ENCODE measurements around the gene LBH. TPM values are rescaled to one million over a fixed set of nuclear protein-coding genes. Genes with fewer than 3 reads are reported as not detected.
"Not testable (repeated sequence)": the region's sequence is repeated elsewhere in the genome, so short reads cannot be mapped to it uniquely, and the experiment has no call there.

Gene LBH
- total RNA-seq, 1 experiment from 2014 or later, result 0.10 TPM

DNA sequence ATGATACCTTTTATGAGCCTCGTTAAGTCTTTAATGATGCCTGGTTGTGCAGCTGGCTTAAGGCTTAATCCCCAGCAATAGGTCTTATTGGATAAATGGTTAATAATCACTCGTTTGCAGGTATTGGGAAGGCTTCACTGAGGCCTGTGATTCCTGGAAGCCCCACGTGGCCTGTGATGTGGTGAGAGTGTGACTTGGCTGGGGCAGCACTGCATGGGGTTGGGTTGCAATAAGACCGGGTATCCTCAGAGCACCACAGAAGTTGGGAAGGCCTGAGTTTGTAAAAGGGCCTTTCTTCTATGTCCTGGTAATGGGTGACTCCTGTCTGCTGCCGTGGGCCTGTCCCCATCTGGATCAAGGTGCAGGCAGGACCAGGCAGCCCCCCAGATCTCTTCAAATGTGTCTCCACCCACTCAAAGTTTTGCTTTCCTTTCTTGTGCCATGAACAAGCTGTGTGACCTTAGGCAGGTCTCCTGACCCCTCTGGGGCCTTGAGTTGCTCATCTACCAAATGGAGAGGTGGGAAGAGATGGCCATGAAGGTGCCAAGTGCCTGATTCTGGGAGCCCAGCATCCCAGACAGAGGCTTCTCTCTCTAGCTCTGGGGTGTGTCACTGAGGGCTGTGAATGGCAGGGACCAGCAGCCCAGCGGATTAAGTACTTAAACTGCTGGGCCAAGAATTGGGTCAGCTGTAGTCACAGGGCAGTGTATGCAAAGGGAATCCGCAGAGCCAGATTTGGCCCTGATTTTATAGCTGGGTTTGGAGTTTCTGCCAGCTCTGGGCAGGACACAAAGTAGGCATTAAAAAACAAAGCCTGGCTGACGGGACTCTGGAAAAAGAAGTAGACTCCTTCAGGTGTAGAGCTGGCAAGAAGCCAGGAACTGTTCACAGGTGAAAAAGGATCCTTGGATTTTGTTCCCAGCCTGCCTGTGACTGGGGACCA is 24.4 kb downstream of the LBH start:
- DNase-seq (ENCODE audit: low spot score), result peak; percentile 17

DNA sequence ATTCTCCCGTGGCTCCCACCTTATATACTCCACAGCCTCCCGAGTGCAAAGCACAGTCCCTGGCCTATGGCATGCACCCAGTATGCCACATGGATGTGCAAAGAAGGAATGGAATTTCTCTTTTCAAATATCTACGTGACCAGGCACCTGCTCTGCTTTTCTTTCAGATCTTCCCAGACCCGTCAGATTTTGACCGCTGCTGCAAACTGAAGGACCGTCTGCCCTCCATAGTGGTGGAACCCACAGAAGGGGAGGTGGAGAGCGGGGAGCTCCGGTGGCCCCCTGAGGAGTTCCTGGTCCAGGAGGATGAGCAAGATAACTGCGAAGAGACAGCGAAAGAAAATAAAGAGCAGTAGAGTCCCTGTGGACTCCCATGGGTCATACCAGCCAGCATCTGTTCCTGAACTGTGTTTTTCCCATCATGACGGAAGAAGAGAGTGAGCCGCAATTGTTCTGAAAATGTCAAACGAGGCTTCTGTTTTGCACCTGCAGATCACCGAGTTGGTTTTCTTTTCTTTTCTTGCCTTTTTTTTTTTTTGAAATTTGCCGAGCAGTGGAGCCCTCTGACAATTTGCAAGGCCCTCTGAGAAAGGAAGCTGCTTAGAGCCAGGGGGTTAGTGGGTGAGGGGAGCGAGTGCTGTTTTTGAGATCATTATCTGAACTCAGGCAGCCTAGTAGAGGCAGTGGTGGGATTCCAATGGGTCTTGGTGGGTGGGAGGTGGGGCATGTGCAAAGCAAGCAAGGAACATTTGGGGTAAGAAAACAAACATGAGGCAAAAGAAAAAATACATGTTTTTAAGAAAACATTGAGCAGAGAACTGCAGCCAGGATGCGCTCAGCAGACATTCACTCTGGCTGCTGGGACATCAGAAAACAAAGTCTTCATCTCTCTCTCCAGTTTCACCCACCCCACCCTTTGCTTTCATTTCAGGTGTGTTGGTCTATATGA is 26.2 kb downstream of the LBH start:
- DNase-seq (ENCODE audit: low spot score), result no peak

DNA sequence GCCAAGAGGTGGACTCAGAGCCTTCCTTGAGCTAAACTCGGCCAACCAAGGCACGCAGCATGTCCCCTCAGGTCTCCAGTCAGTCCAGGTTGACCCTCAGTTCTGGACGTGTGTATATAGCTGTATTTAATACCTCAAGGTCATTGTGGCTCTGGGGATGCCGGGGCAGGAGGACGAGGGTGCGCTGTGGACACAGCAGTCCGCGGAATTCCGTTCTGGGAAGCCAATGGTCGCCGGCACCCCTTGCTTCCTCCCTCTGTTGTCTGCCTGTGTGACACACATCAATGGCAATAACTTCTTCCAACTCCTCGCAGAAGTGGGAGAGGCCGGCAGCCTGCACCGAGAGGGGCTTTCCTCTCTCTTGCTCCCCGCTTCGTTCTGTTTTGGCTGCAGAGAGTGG is 27.7 kb downstream of the LBH start:
- DNase-seq (ENCODE audit: low spot score), result no peak

DNA sequence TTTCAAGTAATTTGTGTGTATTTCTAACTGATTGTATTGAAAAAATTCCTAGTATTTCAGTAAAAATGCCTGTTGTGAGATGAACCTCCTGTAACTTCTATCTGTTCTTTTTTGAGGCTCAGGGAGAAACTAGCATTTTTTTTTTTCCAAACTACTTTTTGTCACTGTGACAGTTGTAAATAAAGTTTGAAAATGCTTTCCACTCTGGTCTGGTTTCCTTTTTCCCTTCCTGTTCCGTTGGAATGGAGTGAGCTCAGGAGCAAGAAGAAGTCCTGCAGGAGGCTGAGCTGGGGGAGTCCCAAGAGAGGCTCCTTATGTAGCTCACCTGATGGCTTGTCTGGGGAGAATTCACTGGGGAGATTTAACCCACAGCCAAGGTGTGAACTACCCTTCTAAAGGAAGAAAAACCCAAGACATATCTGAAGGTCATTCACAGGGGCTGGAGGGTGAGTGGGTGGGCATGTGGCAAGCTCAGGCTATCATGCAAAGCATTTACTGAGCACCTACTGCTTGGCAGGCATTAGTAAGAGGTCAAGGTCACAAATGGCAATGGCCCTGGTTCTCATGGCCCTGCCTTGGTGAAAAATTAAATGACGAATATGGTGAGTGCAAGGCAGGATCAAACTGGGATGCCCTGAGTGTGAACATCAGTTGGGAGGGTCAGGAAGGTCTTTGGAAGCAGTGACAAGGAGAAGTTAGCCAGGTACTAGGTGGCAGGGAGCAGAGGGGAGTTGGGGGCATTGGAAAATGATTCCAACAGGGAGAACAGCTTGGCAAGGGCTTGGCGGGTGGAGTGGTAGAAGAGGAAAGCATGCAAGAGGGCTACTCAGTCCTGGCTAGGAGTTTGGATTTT is 28.7 kb downstream of the LBH start:
- no peak for DNase-seq (ENCODE audit: low spot score)

DNA sequence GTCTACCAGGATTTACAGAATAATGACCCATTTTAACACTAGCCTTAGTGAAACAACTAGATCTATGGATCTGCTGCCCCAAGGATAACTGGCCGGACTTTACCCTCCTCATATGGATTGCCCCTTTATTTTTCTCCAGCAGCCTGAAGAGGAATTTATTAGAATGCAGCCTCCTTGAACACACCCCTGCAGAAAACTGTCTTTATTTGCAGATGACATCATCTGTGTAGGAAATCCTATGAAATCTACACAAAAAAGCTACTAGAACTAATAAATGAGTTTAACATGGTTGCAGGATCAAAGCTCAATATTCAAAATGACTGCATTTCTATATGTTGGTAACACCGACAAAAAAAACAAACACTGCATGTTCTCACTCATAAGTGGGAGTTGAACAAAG is 29.6 kb downstream of the LBH start:
- DNase-seq (ENCODE audit: low spot score), result no peak

DNA sequence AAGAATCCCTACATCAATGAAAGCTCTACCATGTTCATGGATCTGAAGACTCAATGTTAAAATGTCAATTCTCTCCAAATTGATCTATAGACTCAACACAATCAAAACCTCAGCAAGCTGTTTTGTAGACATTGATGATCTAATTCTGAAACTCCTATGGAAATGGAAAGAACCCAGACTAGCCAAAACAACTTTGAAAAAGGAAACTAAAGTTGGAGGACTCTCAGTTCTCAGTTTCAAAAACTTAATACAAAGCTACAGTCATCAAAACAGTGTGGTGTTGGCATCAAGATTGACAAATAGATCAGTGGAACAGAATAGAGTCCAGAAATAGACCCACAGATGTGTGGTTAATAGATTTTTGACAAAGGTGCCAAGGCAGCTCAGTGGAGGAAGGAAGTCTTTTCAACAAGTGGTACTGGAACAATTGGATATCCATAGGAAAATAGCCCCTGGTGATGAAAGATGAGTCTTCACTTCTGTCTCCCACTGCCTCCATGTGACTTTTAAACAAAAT is 30.4 kb downstream of the LBH start:
- DNase-seq (ENCODE audit: low spot score), result no peak

DNA sequence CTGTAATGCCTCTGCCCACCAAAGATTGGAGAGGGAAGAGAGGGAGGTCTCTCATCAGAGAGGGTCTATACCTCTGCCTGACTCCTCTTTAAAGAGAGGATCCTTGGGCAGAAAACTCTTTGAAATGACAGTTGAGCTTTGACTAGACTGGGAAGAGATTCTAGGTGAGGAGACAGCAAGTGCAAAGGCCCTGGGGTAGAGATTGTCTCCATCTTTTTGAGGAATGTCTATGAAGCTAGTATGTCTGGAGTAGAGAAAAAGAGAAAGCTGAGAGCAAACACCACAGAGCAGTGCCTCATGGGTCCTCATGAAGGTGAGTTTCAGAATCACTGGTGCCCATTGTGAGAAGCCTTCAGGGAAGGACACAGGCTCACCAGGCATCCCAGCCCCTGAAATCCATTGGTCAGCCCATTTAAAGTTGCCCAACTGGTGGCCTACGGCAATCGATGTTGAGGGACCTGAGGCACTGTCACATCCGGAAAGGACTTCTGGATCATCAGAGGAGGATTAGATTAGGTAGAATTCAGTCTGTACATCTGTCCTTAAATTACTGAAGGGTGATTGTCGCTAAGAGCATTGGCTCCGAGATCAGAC is 31.5 kb downstream of the LBH start:
- DNase-seq (ENCODE audit: low spot score), result no peak

DNA sequence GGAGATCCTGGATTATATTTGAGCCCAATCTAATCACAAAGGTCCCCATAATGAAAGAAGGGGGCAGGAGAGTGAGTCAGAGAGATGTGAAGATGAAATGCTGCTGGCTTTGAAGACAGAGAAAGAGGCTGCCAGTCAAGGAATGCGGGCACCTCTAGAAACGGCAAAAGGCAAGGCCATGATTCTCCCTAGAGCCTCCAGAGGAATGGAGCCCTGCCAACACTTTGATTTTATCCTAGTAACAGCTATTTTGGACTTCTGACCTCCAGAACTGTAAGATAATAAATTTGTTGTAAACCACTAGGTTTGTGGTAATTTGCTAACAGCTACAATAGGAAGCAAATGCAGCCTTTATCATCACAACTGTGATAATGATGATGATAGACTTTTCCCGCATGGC is 32.9 kb downstream of the LBH start:
- no peak for DNase-seq (ENCODE audit: low spot score)

DNA sequence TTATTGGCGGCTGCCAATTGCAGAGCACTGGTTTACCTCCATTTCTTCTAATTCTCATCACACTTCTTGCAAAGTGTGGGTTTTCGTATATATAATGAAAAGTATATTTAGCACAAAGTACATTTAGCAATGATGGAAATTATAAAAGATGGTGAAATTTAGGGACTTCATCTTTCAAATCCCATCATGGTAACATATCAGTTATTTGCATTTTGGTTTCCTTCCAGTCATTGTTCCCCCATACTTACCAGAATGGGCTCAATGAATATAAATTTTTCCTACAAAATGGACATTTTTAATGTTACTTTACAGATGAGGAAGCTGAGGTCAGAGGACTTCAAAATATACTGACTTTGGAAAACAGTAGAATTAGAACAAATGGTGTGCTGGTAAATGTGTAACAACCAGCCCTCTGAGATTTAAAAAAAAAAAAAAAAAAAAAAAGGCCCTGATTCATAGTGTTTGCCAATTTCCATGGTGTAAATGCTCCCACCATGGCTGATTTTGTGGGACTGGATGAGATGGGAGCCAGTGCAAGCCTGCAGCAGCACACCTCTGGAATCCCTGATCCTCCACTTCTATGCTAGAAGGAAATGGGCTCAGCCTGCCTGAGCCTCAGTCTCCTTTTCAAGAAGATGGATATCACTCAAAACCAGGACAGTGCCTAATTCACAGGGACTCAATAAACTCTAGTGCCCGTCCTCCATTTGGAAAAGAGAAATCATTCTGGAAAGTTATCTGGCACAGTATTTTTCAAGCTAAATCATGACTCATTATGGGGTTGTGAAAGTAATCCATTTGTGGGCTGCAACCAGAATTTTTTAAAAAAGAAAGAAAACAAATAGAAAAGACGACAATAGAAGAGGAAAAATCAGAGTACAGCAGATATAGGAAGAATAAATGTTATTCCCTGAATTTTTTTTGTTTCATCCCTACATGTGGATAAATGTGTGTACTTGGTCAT is 34.0 kb downstream of the LBH start:
- DNase-seq (ENCODE audit: low spot score), result no peak

DNA sequence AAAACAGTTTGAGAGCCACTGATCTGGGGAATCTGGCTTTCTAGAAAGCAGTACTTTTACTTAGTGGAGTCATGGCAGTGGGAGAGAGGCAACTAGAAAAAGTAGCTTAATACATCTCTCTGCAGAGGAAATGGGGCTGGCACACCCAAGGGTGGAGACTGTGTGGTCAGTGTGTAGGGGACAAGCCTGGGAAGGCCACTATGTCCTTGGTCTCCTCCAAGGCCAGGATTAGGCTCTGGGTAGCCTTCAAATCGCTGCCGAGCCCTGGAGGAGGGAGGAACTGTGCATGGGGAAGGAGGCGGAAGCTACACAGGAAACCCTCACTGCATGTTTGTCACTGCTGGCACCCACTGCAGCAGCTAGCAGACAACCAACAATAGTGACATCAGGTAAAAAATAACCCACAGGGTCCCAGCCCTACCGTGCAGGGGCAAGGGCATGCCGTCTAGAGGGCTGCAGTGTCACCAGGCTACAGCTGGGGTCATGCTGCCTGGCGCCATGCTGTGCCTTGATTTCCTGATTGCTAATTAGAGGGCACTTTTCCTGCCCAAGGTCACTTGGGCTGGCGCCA is 34.8 kb downstream of the LBH start:
- no peak for DNase-seq (ENCODE audit: low spot score)

DNA sequence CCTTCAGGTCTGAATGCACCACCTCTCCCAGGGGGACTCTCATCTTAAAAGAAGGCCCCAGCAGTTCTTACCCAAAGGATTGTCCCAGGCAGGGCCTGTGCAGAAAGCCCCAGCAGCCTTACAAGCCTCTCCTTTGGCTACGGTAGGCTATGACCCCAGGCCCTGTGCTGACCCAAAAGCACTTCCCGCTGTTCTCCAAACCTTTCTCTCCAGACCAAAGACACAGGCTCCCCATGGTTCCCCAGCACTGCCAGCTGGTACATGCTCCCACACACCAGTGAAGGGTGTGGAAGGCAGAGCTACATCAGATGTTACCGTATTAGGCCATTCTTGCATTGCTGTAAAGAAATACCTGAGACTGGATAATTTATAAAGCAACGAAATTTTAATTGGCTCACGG is 35.4 kb downstream of the LBH start:
- DNase-seq (ENCODE audit: low spot score), result no peak

DNA sequence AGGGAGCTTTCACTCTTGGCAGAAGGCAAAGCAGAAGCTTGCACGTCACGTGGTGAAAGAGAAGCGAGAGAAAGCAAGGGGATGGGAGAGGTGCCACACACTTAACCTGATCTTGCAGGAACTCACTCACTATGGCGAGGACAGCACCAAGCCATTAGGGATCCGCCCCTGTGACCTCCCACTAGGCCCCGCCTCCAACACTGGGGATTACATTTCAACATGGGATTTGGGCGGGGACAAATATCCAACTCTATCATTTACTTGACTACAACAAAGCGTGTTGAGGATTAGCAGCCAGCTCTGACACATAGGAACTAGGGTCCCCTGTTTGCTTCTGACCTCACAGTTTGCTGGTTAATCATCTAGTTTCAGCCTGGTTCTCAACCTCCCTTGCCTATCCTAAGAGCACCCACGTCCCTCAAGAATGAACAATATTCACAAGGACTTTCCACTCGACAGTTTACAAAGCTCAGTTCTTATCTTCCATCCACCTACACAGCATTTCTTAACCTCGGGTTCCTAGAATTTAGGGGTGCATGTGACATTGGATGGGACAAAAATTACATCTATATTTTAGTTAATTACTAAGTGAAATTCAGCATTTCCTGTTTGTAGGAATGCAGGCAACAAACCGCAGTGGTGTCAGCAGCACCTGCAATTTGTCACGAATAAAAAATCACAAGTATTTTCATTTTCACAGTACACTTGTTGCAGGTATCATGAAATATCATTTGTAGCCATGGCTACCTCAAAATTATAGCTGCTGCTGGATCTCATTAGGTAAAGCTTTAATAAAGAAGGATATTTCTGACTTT is 36.0 kb downstream of the LBH start:
- DNase-seq (ENCODE audit: low spot score), result no peak

DNA sequence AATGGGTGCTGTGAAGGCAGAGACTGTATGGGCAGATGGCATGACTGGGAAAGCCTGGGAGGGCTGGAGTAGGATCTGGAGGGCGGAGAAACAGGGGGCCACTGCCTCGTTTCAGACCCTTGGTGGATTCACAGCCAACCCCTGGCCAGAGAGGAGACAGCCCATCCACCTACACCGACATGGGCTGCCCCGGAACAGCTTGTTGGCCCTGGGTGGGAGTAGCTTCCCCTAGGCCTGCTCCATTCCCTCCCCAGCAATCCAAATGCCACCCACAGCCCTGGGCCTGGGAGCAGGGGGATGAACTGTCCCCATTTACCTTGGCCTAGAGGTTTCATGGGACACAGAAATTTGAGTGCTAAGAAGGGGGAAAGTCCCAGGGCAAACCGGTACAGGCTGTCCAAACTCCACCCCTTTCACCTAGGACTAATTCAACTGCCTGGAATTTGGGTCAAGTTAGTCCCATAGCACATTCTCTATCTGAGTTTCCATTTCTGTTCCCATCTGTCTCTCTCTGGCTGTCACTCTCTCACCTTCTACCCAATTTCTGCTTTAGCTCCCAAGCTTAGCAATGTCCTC is 37.0 kb downstream of the LBH start:
- DNase-seq (ENCODE audit: low spot score), result no peak

DNA sequence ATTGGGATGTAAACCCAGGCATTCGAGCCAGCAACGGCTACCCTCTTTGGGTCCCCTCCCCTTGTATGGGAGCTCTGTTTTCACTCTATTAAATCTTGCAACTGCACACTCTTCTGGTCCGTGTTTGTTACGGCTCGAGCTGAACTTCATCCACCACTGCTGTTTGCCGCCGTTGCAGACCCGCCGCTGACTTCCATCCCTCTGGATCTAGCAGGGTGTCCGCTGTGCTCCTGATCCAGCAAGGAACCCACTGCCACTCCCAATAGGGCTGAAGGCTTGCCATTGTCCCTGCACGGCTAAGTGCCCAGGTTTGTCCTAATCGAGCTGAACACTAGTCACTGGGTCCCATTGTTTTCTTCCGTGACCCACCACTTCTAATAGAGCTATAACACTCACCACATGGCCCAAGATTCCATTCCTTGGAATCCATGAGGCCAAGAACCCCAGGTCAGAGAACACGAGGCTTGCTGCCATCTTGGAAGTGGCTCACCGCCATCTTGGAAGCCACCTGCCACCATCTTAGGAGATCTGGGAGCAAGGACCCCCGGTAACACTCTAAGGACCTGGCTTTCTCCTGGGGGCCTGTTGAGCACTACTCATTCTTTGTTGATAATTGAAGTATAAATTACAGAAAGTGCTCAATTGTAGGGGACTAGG is 37.9 kb downstream of the LBH start:
- DNase-seq (ENCODE audit: low spot score), result not testable (repeated sequence)

DNA sequence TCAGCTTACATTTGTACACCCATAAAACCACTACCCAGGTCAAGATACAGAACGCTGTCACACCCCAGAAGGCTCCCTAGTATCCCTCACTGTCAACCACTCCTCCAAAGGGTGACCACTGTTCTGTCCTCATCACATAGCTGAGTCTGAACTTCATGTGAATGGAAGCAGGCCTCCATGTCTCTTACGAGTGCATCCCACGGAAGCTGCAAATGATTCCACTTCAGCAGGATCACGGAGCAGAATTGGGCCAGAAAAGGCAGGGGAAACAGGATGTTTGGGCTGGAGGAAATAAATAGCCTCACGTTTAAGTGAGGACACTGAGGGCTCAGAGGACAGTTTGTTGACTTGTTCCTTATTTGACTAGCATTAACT is 38.4 kb downstream of the LBH start:
- no peak for DNase-seq (ENCODE audit: low spot score)

DNA sequence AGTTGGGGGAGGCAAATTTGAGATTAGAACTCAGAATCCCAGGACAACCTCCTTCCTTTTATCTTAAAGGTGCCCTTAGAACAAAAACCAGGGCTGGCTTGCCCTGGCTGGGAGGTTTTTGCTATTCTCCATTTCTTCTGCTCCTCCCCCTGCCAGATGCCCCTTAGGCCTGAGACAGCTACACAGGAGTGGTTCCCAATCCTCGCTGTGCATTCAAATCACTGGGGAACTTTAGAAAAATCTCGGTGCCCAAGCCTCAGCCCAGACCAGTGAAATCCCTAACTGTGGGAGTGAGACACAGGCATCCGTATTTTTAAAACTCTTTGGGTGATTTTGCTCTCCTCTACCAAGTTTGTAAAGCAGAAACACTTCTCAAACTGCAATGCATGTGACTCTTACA is 38.8 kb downstream of the LBH start:
- DNase-seq (ENCODE audit: low spot score), result no peak

DNA sequence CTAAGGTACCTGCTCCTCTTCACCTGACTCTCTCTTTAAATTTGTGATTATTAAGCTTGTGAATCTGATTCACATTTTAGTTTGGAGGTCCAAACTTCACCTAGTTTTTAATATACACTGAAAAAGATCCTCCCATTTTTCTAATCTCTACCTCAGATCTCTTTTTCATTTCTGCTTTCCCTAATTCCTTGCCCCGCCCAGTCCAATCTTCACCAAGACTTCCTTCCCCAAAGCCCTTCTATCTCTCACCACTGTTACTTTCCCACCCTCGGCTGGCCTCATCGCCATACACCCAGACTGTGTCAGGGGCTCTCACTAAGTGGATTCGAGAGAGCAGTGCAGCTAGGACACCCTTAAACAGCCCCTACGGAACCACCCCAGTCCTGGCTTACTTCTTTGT is 40.0 kb downstream of the LBH start:
- no peak for DNase-seq (ENCODE audit: low spot score)

DNA sequence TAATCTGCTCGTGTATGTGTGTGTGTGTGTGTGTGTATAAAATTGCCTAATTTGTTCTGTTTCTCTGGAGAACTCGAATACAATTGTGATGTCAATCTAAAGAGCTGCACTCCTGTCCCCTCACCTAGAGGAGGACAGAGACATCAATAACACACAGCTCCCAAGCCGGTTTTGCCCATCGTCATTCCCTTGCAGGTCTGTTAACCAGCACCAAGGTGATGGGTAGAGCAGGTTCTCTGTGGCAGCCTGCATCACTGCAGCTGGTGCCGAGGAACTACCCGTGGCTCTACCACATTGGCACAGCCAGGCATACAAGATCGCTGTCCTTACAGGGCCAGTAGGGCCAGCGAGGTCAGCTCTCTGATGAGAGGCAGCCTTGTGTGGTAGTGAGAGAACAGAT is 41.0 kb downstream of the LBH start:
- DNase-seq (ENCODE audit: low spot score), result no peak
